ENCODE measurements around the gene PIGK.

PIGK gene

GRCh38 chr1:77089756-77090155 lies 129.5 kb downstream of the PIGK start:
- no peak for DNase-seq

DNA sequence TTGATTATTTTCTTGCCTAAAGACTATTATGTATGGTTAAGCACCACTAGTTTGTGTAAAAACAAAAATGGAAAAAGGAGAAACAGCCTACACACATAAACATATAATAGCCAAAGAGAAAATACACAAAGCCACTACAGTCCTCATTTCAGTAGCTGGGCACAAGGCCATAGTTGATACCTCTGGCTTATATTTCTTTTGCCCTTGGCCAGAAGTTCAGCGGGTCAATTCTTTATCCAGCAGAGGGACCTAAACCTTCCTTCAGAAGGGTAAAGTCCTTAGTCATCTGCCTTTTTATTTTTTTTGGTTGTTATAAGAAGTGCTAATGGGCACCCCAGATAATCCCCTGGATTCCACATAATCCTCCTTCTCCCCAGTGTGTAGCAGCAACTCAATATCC lies 134.1 kb downstream of the PIGK start:
- DNase-seq = no peak

DNA sequence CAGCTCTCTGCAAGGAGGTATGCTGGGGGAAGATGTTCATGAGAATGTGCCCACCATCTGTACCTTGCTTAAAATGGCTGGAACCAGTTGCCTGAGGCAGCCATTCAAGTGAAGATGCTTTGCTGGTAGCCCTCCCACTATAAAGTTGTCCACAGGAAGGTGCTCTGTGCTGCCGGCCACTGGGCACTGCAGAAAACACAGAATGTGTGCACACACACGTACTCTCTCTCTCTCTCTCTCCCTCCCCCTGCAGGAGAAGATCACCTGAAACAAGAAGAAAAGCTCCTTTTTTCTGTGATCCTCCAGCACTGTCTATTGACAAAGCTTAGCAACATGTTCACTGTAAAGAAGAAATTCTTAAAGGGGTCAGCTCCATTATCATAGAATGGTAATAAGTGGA lies 134.8 kb downstream of the PIGK start:
- no peak for DNase-seq

DNA sequence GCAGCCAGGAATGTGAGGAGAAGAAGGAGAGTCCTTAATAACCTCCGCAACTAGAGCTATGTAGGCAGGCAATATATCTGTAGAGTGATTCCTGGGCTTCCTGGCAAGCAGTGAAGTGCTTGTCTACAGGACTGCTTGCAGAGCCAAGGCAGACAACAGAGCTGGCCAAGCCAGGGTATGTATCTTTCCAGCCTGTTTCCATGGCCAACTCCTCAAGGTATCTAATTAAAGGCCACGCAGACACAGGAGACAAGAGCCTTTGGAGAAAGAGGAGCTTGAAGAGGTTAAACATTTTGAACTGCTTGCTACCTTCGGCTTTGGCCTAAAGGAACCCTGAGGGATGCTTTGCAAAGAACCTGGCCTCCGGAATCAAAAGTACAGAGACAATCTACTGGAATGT lies 137.4 kb downstream of the PIGK start:
- DNase-seq = no peak

GRCh38 chr1:77076759-77077158 lies 142.5 kb downstream of the PIGK start:
- no peak for DNase-seq

DNA sequence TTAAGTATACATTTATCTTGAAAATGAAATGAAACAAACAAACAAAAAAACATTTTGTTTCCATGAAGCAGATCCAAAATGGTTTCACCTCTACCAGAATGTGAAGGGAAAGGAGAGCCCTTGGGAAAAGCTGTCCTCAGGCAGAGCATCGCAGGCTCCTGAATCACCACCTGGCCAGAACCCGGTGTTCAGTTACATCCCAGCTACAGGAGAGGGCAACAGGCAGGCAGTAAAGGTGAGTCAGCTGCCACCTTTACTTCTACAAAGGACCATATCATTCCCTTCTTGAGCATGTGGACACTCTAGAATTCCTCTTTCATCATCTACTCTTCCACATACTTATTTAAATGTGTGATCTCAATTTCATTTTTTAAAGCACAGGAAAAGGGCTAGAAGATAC lies 151.2 kb downstream of the PIGK start:
- DNase-seq = no peak

- DNase-seq = no peak
Observed at GRCh38 chr1:77065693-77066342, 153.4 kb downstream of the PIGK start.

DNA sequence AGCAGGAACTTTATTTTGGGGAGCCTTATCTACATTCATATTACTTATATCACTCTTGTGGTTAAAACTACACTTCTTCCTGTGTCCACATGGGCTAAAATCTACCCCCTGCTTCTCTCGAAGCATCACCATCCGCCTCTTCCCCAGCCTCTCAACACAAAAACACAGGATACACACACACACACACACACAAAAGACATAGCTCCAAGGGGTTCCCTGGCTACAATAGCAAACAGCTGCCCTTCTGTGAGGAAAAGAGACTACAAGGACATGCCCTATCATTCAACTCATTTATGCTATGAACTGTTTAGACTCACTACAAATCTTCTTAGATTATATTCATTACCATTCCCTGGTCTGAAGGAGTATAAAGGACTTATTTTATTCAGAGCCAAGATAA lies 155.0 kb downstream of the PIGK start:
- DNase-seq = no peak

DNA sequence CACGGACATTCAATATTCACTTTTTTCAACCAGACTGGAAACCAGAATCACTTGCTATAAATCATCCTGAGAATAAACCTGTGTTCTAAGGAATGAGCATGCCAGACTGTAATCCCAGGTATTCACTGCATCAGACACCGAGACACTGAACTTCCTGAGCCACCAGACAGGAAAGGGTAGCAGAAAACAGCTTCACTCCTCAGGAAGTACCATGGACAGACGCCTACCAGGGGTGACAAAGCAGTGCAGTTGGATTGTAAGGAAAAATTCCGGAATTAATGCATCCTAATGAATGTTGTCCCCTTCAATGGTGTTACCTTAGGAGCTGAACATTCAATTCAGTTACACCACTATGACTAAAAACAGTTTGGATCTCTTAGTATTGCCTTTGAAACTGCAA lies 156.1 kb downstream of the PIGK start:
- DNase-seq = no peak

- DNase-seq = no peak
Observed at GRCh38 chr1:77061162-77061561, 158.1 kb downstream of the PIGK start.

DNA sequence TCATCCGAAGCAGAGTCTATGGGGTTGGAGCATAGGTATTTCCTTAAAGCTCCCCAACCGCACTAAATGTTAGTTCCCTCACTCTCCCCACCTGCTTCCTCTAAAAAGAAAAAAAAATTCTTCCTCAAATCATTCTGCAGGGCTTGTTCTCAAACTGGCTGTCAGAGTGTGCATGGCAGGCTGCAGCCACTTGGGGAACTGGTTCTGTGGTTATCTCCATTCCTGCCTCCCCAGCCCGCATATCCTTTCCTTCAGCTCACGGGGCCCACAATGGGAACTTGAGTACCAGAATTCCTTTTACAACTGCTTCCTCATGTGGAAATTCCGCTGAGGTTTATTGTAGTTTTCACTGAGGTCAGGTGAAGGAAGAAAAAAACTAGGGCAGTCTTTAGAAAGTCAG lies 159.2 kb downstream of the PIGK start:
- DNase-seq = no peak

DNA sequence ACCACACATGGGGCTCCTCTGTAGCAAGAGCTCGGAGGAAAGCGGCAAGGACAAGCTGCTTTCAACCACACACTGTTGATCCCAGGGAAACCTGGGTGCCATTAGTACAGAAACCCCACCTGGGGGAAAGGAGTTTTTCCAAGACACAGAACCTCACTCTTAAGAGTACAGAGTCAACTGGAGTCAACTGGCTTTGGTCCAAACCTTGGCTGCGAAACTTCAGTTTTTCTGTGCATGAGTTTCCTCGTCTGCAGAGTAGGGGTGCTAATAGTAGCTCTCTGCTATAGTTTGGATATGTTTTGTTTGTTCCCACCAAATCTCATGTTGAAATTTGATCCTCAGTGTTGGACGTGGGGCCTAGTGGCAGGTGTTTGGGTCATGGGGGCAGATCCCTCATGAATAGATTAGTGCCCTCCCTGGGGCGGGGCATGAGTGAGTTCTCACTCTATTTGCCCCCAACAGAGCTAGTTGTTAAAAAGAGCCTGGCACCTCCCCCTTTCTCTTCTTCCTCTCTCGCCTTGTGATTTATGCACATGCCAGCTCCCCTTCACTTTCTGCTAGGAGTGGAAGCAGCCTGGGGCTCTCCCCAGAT lies 161.1 kb downstream of the PIGK start:
- no peak for DNase-seq

- DNase-seq = no peak
Observed at GRCh38 chr1:77056525-77056924, 162.7 kb downstream of the PIGK start.

- no peak for DNase-seq
Observed at GRCh38 chr1:77051425-77051824, 167.8 kb downstream of the PIGK start.

- DNase-seq = no peak
Observed at GRCh38 chr1:77048615-77049005, 170.6 kb downstream of the PIGK start.

- peak in 1 of 5 experiments; percentile 6 for DNase-seq
Observed at GRCh38 chr1:77047978-77048614, 171.1 kb downstream of the PIGK start.

GRCh38 chr1:77047575-77047974 lies 171.7 kb downstream of the PIGK start:
- DNase-seq = no peak

GRCh38 chr1:77044133-77044849 lies 174.9 kb downstream of the PIGK start:
- no peak for DNase-seq

DNA sequence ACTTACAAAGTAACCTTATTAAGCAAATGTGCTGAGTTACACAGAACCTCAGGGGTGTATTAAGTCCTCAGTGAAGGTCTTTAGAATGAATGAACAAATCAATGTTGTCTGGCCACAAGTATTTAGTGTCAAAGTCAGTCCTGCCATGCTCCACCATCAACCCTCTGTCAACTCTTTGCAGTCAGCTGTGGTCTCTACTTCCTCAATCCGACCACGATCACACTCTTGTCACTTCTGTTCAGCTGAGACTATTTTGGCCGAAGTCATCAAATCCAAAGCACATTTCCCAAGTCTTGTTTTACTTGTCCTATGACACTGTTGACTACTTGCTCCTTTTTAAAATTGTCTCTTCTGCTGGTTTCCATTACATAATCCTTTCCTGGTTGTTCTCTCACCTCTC lies 178.4 kb downstream of the PIGK start:
- DNase-seq = no peak

- DNase-seq = no peak
Observed at GRCh38 chr1:77039739-77040138, 179.5 kb downstream of the PIGK start.

- DNase-seq = no peak
Observed at GRCh38 chr1:77039111-77039510, 180.1 kb downstream of the PIGK start.
